Endothelial cell of umbilical vein (primary cell): ENCODE data around the gene CIP2A.

Source experiments
- CTCF ChIP-seq, 2 donors: IDR thresholded peaks; 1 replicate in 1 of 2; 2 replicates in 1 of 2; pipeline ENCODE4 v1.5.1; 2011; ENCODE audit warnings: low read length in 2 of 2, mild to moderate bottlenecking in 2 of 2, moderate library complexity in 2 of 2, control low read depth in 1 of 2, inconsistent platforms in 1 of 2, low read depth in 1 of 2; ENCODE audit not compliant: insufficient read depth in 1 of 2; ENCODE audit errors: extremely low read depth in 1 of 2
- FOS ChIP-seq: IDR thresholded peaks from 2 replicates; pipeline ENCODE4 v1.6.1; 2011; ENCODE audit warnings: mild to moderate bottlenecking, low read length, moderate library complexity, borderline replicate concordance; ENCODE audit not compliant: insufficient read depth
- GATA2 ChIP-seq: IDR thresholded peaks from 2 replicates; pipeline ENCODE4 v1.7.0; 2011; ENCODE audit warnings: low read depth, mild to moderate bottlenecking, moderate library complexity, mixed read lengths, low read length; ENCODE audit not compliant: insufficient read length, insufficient read depth
- POLR2A ChIP-seq: IDR thresholded peaks from 2 replicates; pipeline ENCODE4 v1.6.1; 2012; ENCODE audit warnings: low read depth, mild to moderate bottlenecking, control low read depth, low read length

- no peak for TF ChIP-seq CTCF (IDR thresholded peaks at IDR 0.05; ENCODE audit: extremely low read depth in 1 of 2, insufficient read depth in 1 of 2, low read depth in 1 of 2, low read length in 2 of 2)
- TF ChIP-seq FOS, result no peak
- TF ChIP-seq GATA2, result no peak
- TF ChIP-seq POLR2A, result no peak
Measured at GRCh38 chr3:108554229-108554628, 35.0 kb downstream of the CIP2A start.
